GM10266 (cell line): Measurements from ENCODE around the gene IPO4.

Source experiments
- DNase-seq: peaks from one replicate; pipeline ENCODE4 v3.0.0; 2012; ENCODE audit errors: extremely low spot score
- TF ChIP-seq, protein P1 (sequence below): IDR thresholded peaks from 2 replicates; pipeline ENCODE4 v1.5.1; 2012; ENCODE audit warnings: mild to moderate bottlenecking, low read depth; ENCODE audit not compliant: control insufficient read depth, insufficient read depth; ENCODE audit errors: missing control alignments

Gene IPO4

DNA sequence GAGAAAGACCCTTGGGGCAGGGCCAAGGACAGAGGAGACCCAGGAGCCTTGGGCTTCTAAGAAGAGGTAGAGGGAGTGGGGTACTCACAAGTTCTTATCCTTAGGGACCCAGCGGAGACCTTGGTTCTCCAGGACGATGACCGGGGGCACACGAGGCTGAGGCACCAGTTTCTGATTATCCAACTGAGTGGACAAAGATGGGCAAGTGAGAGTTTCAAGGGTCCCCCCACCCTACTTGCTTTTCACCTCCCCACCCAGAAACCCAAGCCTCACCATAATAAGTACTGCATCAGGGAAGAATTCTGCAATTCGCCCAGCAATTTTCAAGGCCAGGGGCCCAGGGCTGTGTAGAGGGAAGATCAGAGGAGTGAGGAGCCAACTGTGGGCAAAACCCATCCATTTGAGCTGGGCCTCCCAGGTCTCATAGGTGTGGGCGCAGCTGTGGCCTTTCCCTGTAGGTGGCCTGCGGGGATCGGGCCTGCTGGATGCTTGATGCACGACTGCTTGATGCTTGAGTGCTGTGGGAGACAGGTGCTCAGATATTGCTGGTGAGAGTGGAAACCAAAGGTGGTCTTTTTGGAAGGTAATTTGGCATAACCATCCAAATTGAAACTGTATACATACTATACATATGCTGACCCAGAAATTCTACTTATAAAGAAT, 49.2 kb downstream of the IPO4 start:
- DNase-seq = no peak
- TF ChIP-seq, protein P1, sequence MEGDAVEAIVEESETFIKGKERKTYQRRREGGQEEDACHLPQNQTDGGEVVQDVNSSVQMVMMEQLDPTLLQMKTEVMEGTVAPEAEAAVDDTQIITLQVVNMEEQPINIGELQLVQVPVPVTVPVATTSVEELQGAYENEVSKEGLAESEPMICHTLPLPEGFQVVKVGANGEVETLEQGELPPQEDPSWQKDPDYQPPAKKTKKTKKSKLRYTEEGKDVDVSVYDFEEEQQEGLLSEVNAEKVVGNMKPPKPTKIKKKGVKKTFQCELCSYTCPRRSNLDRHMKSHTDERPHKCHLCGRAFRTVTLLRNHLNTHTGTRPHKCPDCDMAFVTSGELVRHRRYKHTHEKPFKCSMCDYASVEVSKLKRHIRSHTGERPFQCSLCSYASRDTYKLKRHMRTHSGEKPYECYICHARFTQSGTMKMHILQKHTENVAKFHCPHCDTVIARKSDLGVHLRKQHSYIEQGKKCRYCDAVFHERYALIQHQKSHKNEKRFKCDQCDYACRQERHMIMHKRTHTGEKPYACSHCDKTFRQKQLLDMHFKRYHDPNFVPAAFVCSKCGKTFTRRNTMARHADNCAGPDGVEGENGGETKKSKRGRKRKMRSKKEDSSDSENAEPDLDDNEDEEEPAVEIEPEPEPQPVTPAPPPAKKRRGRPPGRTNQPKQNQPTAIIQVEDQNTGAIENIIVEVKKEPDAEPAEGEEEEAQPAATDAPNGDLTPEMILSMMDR = no peak

- TF ChIP-seq, protein P1 = no peak
- DNase-seq = no peak
Observed at GRCh38 chr14:24138396-24139271, 50.0 kb downstream of the IPO4 start.

GRCh38 chr14:24137529-24138395, 50.9 kb downstream of the IPO4 start:
- TF ChIP-seq, protein P1 = no peak
- DNase-seq = no peak

DNA sequence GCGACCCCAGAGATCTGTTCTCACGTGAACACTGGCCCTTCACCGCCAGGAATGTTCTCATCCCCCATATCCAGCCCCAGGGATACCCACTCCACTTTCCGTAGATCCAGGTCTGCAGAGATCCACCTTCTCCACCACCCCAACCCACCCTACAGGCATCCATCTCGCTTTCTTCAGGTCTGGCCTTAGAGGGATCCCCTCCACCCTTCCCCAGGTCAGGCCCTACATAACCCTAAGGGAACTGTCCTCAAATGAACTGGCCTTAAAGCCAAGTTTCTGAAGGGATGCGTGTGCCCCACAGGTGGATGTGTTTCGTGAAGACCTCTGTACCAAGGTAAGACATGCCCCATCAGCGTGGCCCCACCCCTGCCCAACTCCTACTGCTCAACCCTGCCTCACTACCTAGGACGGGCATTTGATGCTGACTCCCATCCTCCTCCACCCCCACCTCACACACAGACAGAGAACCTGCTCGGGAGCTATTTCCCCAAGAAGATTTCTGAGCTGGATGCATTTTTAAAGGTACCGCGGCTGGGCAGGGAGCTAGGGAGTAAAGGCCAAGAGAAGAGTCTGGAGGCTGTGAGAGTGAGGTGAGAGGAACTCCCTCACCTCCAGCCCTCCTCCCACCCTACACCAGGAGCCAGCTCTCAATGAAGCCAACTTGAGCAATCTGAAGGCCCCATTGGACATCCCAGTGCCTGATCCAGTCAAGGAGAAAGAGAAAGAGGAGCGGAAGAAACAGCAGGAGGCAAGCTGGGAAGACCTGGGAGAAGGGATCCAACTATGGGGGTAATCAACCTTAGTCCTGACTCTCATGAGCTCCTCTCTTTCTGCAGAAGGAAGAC, 51.7 kb downstream of the IPO4 start:
- no peak for DNase-seq
- TF ChIP-seq, protein P1 = no peak

DNA sequence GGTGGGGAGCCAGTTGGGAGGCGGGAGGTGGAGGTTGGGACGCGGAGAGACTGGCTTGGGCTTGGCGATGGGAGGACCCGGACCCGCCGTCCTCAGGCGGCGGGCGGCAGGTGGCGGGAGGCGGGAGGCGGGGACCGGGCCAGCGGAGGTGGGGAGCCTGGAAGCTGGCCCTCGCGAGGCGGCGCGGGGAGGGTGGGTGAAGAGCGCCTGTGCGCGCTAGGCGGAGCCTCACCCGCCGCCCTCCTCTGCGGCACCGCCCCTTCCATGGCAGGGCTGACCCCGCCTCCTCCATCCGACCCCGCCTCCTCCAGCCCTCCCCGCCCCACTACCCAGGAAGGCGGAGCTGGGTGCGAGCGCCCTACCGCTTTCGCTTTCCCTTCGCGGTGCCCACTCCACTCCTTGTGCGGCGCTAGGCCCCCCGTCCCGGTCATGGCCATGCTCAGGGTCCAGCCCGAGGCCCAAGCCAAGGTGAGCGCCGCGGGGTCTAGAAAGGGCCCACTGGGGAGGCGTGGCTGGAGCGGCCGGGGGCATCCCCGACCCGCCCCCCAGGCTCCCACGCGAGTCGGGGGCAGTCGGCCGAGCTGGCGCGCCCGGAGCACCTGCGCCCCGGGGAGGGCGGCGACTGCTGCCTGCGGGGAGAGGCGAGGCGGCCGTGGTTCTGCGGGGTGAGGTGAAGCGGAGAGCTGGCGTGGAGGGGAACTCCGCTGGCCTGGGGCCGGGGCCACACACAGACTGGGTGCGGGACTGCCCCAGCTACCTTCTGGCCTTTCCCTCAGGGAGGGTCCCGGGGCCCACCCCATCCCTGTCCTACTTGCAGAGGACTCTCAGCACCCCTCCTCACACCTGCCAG, 52.6 kb downstream of the IPO4 start, which contains the start of gene PSME1:
Gene PSME1 (plus strand): TSS at position 361 of the 850 bp plus-strand sequence. CDS start 69 bp downstream, at position 430.
- TF ChIP-seq, protein P1 = peak; percentile 2

GRCh38 chr14:24135584-24135833, 53.1 kb downstream of the IPO4 start:
- TF ChIP-seq, protein P1 = no peak

More for the DNA sequence above, 52.6 kb downstream of the IPO4 start, which contains the start of gene PSME1:
- DNase-seq = peak; percentile 98

More at GRCh38 chr14:24135584-24135833, 53.1 kb downstream of the IPO4 start:
- DNase-seq = no peak
